Urinary bladder (tissue), 4 donors: Measurements from ENCODE around the gene NTSR2. TPM values are rescaled to one million over a fixed set of nuclear protein-coding genes. Genes with fewer than 3 reads are reported as not detected.

Experiments used
- DNase-seq: peaks from one replicate; pipeline ENCODE4 v3.0.0-alpha.2; 2015; ENCODE audit errors: extremely low spot score
- H3K27ac ChIP-seq: one replicate; pipeline ENCODE4 v1.5.1; 2013; ENCODE audit warnings: low read depth, mild to moderate bottlenecking, moderate library complexity
- H3K36me3 ChIP-seq: one replicate; pipeline ENCODE4 v1.6.1; 2013; ENCODE audit warnings: mild to moderate bottlenecking, moderate library complexity; ENCODE audit not compliant: insufficient read depth
- H3K4me1 ChIP-seq: one replicate; pipeline ENCODE4 v1.6.1; 2013; ENCODE audit warnings: mild to moderate bottlenecking, moderate library complexity; ENCODE audit not compliant: insufficient read depth
- H3K4me3 ChIP-seq: one replicate; pipeline ENCODE4 v1.5.1; 2013; ENCODE audit warnings: low read depth, low read length
- WGBS: extraction: QIAGEN DNeasy Blood & Tissue Kit; methylation state at CpG from one replicate; pipeline ENCODE4 v1.1.7; 2013; 5-methylcytosine and 5-hydroxymethylcytosine counted together
- polyA plus RNA-seq: library from polyadenylated mRNA; stranded (reverse); fragments of 200-250 nt; gene quantifications from one replicate; pipeline ENCODE4 v1.2.3, GENCODE V29; 2013
- total RNA-seq: library from RNA; depleted of rRNA; stranded (reverse); fragments of >200 nt; gene quantifications from one replicate; pipeline ENCODE4 v1.2.3, GENCODE V29; 2014
- donor health status: healthy with polysubstance abuse.
- donor health status: healthy.

NTSR2 gene, protein sequence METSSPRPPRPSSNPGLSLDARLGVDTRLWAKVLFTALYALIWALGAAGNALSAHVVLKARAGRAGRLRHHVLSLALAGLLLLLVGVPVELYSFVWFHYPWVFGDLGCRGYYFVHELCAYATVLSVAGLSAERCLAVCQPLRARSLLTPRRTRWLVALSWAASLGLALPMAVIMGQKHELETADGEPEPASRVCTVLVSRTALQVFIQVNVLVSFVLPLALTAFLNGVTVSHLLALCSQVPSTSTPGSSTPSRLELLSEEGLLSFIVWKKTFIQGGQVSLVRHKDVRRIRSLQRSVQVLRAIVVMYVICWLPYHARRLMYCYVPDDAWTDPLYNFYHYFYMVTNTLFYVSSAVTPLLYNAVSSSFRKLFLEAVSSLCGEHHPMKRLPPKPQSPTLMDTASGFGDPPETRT
- not detected for total RNA-seq
- 0.05 TPM for polyA plus RNA-seq

DNA sequence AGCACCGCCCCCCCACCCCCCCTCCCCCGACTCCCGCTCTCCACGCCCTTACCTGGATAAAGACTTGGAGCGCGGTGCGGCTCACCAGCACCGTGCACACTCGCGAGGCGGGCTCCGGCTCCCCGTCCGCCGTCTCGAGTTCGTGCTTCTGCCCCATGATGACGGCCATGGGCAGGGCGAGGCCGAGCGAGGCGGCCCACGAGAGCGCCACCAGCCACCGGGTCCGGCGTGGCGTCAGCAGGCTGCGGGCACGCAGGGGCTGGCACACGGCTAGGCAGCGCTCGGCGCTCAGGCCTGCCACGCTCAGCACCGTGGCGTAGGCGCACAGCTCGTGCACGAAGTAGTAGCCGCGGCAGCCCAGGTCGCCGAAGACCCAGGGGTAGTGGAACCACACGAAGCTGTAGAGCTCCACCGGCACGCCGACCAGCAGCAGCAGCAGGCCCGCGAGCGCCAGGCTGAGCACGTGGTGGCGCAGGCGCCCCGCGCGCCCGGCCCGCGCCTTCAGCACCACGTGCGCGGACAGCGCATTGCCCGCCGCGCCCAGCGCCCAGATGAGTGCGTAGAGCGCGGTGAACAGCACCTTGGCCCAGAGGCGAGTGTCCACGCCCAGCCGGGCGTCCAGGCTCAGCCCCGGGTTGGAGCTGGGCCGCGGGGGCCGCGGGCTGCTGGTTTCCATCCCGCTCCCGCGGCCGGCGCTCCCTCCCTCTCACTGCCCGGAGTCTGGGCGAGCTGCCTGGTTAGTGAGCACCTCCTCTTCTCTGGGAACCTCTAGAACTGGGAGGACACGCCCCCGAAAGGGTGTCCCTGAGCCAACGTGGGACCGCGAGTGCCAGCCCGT is at the start of gene NTSR2:
Gene NTSR2 (minus strand): TSS at position 742 of the 838 bp plus-strand sequence. CDS start 66 bp downstream, at position 676.
- DNase-seq = no peak
- H3K4me1 ChIP-seq = no peaks in the 10 kb centered on the region
- no peak within 1 kb of the TSS for H3K4me3 ChIP-seq
- WGBS = 20% methylated on average over 93 of the region's 93 CpGs
- H3K27ac ChIP-seq = no peak within 1 kb of the TSS
- no peaks in the 10 kb centered on the region for H3K36me3 ChIP-seq

DNA sequence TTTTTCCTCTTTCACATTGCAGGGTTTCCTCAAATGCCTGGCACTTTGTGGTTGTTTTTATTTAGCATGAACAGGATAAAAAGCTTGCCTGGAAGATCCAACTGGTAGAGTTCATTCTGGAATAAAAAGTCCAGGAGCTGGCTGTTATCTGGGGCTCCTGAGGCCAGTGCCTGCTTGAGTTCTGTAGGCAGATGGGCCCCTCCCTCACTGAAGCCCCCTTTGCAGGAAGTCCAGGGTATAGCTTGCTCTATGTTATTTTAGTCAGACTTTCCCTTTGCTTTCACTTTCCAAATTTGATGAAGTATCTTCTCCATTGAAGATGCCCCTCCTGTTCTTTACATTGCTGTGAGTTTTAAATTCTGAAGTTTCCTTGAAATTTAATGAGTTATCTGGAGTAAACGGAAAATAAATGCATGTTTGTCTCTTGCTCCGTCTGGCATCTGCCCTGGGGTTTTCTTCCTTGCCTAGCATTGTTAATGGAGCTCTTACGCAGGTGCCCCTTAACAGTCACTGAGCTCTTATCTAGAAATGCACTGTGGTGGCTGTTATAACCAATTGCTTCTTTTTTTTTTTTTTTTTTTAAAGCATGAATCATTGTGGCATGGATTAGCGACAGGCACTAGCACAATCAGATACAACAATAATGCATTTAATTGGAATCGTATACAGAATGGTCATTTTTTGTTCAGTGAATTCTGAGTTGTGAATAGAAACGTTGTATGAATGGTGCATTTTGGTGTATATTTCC is 49.4 kb upstream of the NTSR2 start:
- Histone ChIP-seq H3K36me3 (no peaks in the 10 kb centered on the region), H3K27ac (no peak overlapping the region), H3K4me3 (no peak overlapping the region), H3K4me1 (no peaks in the 10 kb centered on the region)
- WGBS = 57% methylated on average over 6 of the region's 6 CpGs
- no peak for DNase-seq

DNA sequence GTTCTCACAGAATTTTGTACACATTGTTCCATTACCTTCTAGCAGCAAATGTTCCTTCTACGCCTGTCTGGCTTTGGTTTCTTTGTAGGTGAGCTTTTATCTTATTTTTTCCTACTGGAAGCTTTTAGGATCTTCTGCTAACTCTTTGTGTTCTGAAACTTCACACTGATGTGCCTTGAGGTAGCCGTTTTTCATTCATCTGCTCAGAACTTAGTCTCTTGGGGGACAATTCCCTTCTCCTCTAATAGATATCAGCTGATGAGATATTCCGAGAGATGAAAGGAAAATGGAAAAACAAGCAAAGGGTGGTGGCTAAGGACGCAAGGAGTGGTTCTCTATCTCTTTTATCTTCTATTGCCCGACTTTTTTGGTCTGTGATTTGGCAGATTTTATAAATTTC is 48.6 kb upstream of the NTSR2 start:
- WGBS = 68% methylated on average over 5 of the region's 5 CpGs
- Histone ChIP-seq H3K4me1 (no peaks in the 10 kb centered on the region), H3K27ac (no peak overlapping the region), H3K4me3 (no peak overlapping the region), H3K36me3 (no peaks in the 10 kb centered on the region)
- DNase-seq = no peak

DNA sequence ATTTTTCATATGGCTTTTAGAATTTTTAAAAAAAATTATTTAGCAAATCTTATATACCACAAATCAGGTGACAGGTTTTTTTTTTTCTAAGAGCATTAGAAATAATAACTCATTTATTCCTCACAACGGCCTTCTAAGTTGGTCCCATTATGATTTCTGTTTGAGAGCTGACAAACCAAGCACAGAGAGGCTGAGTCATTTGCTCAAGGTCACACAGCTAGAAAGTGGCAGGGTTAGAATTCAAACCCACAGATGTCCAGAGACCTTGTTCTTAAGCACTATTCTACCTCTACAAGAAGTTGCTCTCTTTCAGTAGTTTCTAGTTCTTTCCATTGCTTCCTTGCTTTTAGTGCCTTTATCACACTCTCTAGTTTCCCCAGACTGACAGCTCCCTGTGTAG is 47.6 kb upstream of the NTSR2 start:
- no peaks in the 10 kb centered on the region for H3K36me3 ChIP-seq

DNA sequence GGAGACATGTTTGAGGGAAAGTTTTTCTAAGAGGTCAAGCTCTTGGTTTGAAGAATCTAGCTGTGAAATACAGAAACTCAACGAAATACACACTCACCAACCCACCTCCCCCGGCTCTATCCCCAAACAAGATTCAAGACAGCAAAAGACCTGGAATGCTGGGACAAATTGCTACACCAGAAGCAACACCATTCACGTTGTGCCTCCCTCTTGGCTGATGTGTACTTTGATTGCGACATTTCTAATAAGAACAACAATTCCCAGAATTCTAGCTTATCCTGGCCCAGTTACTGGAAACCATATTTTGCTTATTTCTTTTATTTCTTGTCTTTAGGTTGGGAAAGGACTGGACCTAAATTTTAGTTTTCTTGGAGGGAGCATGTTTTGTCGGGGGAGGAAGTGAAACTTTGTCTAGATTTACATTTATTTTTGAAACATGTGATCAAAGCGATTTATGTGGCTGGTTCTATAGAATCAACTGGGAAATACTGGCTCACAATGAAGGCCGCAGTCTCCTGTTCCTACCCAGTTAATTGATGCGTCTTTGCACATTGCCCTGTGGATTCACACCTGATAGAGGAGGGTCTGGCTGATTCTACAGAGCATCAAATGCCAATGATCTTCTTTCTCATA is 46.8 kb upstream of the NTSR2 start:
- H3K27ac ChIP-seq = no peak overlapping the region
- H3K36me3 ChIP-seq = no peaks in the 10 kb centered on the region
- WGBS = 75% methylated on average over 8 of the region's 8 CpGs
- DNase-seq = no peak
- no peak overlapping the region for H3K4me3 ChIP-seq
- H3K4me1 ChIP-seq = no peaks in the 10 kb centered on the region

More for the DNA sequence above, 47.6 kb upstream of the NTSR2 start:
- no peaks in the 10 kb centered on the region for H3K4me1 ChIP-seq
- H3K4me3 ChIP-seq = no peak overlapping the region
- 82% methylated on average over 1 of the region's 1 CpG for WGBS
- H3K27ac ChIP-seq = no peak overlapping the region
- DNase-seq = no peak

DNA sequence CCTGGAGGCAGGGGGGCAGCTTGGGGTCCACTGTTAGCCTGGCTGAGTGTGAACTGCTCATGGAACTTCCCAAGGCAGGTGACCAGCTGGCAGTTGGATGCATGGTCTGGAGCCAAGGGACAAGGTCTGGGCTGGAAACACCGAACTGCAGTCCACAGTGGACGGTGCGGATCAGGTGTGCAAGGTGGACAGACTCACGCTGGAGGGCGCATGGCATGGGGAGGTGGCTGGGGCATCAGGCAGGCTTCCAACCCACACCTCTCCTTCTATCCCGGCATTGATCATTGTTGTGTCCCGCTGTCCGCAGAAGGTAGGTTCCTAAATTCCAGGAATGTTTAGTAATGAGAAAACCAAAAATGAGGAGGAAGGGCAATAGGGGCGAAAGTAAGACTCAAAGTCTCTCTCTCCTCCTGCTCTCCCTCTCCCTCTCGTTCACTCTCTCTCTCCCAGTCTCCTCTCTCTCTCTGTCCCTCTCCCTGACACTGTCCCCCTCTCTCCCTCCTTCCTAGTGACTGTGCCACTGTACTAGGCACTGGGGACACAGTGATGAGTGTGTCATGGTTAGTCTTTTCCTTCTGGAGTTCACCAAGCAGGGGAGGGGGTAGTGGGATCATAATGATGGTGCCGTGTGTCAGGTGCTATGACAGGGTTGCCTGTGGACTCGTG is 46.1 kb upstream of the NTSR2 start:
- Histone ChIP-seq H3K4me3 (no peak overlapping the region), H3K27ac (no peak overlapping the region), H3K36me3 (no peaks in the 10 kb centered on the region), H3K4me1 (no peaks in the 10 kb centered on the region)
- no peak for DNase-seq
- WGBS = 90% methylated on average over 12 of the region's 12 CpGs

DNA sequence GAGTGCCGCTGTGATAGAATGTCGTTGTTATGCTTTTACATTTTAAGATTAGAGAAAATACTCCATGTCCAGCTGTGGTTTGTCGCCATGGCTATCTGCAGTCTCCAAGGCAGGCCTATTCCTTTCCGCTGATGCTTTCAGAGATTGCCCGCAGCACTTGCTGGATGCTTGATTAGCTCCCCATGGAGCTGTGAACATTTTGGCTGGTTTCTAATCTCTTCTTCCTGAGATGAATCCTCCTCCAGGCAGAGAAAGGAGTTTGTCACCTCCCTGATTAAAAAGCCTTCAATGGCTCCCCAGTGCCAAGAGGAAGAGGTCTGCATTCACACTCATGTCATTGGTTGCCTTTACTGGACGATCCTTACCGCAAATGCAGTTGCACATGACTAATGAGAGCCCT is 43.8 kb upstream of the NTSR2 start:
- Histone ChIP-seq H3K4me1 (no peaks in the 10 kb centered on the region), H3K36me3 (no peaks in the 10 kb centered on the region), H3K4me3 (no peak overlapping the region), H3K27ac (no peak overlapping the region)
- 91% methylated on average over 7 of the region's 7 CpGs for whole genome bisulfite sequencing
- no peak for DNase-seq

DNA sequence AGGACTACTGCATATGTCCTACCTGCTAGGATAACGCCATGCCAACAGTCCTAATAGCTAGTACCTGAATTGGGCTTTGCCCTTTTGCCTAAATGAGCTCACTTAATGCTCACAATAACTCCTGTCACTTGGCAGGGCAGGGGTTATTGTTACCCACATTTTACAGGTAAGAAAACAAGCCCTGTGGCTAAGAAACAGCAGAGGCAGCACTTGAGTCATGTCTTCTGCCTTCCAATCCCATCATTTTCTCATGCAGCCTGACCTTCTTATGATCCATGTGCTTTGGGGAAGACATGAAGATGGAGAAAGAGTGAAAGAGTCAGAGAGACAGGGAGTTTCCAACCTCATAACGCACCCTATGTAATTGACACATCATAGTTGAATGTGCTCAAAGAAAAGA is 42.9 kb upstream of the NTSR2 start:
- no peaks in the 10 kb centered on the region for H3K36me3 ChIP-seq
- no peak overlapping the region for H3K27ac ChIP-seq
- 94% methylated on average over 2 of the region's 2 CpGs for WGBS
- no peaks in the 10 kb centered on the region for H3K4me1 ChIP-seq
- DNase-seq = no peak
- no peak overlapping the region for H3K4me3 ChIP-seq

DNA sequence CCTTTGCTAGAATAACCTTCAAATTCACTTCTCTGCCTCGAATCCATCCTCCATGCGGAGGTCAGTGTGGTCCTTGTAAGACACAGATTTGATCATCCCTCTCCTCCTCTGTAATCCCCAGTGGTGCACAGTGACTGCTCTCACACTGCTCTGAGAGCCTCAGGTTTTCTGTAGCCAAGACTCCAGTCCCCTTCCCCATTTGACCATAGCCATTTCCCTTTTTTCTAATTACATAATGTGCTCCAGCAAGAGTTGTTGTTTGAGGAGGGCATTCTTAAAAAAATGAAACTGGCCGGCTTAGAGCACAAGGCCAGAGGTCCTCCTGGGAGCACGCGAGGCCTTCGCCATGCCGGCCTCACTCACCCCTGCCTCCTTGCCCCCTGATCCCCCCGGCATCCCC is 41.8 kb upstream of the NTSR2 start:
- no peak for DNase-seq
- H3K36me3 ChIP-seq = no peaks in the 10 kb centered on the region
- 82% methylated on average over 8 of the region's 8 CpGs for WGBS
- no peak overlapping the region for H3K4me3 ChIP-seq
- no peak overlapping the region for H3K27ac ChIP-seq
- H3K4me1 ChIP-seq = no peaks in the 10 kb centered on the region

DNA sequence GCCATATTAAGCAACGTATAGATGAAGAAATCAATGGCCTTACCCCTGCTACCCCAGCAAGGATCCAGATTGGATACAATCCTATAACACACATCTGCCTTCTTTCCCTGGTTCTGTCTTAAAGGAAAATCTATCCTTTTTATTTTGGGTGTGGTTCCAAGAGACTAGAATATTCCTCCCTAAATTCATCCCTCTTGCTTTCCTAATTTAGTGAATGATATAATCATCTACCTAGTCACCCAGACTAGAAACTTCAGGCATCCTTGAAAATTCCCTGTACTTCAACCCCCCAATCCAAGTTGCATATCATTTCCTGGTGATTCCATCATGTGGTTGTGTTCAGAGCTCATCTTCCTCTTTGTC is 41.3 kb upstream of the NTSR2 start:
- H3K36me3 ChIP-seq = no peaks in the 10 kb centered on the region
- WGBS = 58% methylated on average over 1 of the region's 1 CpG
- H3K4me1 ChIP-seq = no peaks in the 10 kb centered on the region
- H3K27ac ChIP-seq = no peak overlapping the region
- DNase-seq = no peak
- no peak overlapping the region for H3K4me3 ChIP-seq

DNA sequence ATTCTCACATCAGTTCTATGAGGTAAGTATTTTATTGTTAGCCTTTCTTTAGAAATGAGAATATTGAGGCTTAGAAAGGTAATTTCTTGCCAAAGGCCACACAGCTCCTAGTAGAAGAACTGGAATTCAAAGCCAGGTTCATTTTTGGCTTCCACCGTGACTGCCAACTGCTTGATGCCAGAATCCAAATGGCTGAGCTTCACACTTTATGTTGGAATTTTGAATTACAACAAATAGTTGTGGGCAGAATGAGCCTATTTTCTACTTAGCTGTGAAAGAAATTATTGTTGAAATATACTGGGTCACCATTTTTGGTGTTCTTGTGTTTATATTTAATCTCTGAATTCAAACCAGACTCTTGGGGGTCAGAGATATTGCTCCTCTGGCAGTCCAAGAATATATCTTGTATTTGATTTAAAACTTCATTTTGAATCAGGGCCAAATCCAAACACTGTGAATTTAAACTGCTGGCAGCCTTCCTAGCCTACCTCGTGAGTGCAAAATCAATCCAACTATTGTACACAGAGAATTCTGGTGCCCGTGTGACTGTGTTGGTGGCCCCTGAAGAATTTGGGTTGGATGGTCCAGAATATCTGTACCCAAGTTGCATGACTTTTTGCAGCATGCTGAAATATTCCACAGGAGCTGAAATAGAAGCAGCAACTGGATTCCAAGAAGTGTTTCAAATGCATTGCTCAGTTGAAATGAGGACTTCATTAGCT is 40.8 kb upstream of the NTSR2 start:
- Histone ChIP-seq H3K36me3 (no peaks in the 10 kb centered on the region), H3K4me1 (no peaks in the 10 kb centered on the region), H3K27ac (no peak overlapping the region), H3K4me3 (no peak overlapping the region)
- no peak for DNase-seq
- WGBS = 23% methylated on average over 3 of the region's 3 CpGs

DNA sequence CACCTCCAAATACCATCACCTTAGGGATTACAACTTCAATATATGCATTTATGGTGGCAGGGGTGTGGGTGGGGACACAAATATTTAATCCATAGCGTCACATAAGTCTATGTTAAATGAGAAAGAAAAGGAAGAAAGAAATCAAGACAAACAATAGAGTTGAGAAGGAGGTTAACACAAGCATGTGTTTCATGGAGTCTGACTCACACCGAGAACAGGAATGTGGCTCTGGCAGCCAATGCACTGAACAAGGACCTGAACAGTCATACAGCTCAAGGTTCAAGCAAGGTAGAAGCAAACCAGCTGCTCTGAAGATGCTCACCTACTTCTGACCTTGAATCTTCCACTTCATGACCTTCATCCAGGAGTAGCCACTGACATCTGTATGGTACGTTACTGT is 40.2 kb upstream of the NTSR2 start:
- Histone ChIP-seq H3K4me3 (no peak overlapping the region), H3K4me1 (no peaks in the 10 kb centered on the region), H3K36me3 (no peaks in the 10 kb centered on the region), H3K27ac (no peak overlapping the region)
- no peak for DNase-seq
- WGBS = 37% methylated on average over 3 of the region's 3 CpGs
